ENCODE results near the gene GALNT1. TPM values are rescaled to one million over a fixed set of nuclear protein-coding genes. Genes with fewer than 3 reads are reported as not detected.

The GALNT1 gene
- polyA plus RNA-seq, 4 donors, result 56.2 to 94.7 (median 76.1) TPM

GRCh38 chr18:35662293-35663062, 80.9 kb downstream of the GALNT1 start:
- DNase-seq (ENCODE audit: low read depth in 4 of 4, low spot score in 3 of 4), result no peak

- no peak for DNase-seq (ENCODE audit: low read depth in 4 of 4, low spot score in 3 of 4)
Measured at GRCh38 chr18:35671966-35672603, 90.5 kb downstream of the GALNT1 start.

GRCh38 chr18:35672897-35673296, 91.4 kb downstream of the GALNT1 start:
- DNase-seq (ENCODE audit: low read depth in 4 of 4, low spot score in 3 of 4), result no peak

GRCh38 chr18:35673682-35674081, 92.1 kb downstream of the GALNT1 start:
- DNase-seq (ENCODE audit: low read depth in 4 of 4, low spot score in 3 of 4), result no peak

- DNase-seq (ENCODE audit: low read depth in 4 of 4, low spot score in 3 of 4), result no peak
Measured at GRCh38 chr18:35680139-35680551, 98.6 kb downstream of the GALNT1 start.

GRCh38 chr18:35682281-35682867, 100.8 kb downstream of the GALNT1 start:
- no peak for DNase-seq (ENCODE audit: low read depth in 4 of 4, low spot score in 3 of 4)

GRCh38 chr18:35683021-35683420, 101.5 kb downstream of the GALNT1 start:
- no peak for DNase-seq (ENCODE audit: low read depth in 4 of 4, low spot score in 3 of 4)

- no peak for DNase-seq (ENCODE audit: low read depth in 4 of 4, low spot score in 3 of 4)
Measured at GRCh38 chr18:35688757-35689156, 107.2 kb downstream of the GALNT1 start.

- no peak for DNase-seq (ENCODE audit: low read depth in 4 of 4, low spot score in 3 of 4)
Measured at GRCh38 chr18:35689728-35690127, 108.2 kb downstream of the GALNT1 start.

GRCh38 chr18:35691625-35692024, 110.1 kb downstream of the GALNT1 start:
- no peak for DNase-seq (ENCODE audit: low read depth in 4 of 4, low spot score in 3 of 4)

GRCh38 chr18:35692866-35693265, 111.3 kb downstream of the GALNT1 start:
- DNase-seq (ENCODE audit: low read depth in 4 of 4, low spot score in 3 of 4), result no peak

GRCh38 chr18:35693829-35694228, 112.3 kb downstream of the GALNT1 start:
- DNase-seq (ENCODE audit: low read depth in 4 of 4, low spot score in 3 of 4), result no peak

- no peak for DNase-seq (ENCODE audit: low read depth in 4 of 4, low spot score in 3 of 4)
Measured at GRCh38 chr18:35694808-35695207, 113.3 kb downstream of the GALNT1 start.

GRCh38 chr18:35695384-35695783, 113.8 kb downstream of the GALNT1 start:
- DNase-seq (ENCODE audit: low read depth in 4 of 4, low spot score in 3 of 4), result no peak

- no peak for DNase-seq (ENCODE audit: low read depth in 4 of 4, low spot score in 3 of 4)
Measured at GRCh38 chr18:35695803-35696202, 114.3 kb downstream of the GALNT1 start.

- DNase-seq (ENCODE audit: low read depth in 4 of 4, low spot score in 3 of 4), result no peak
Measured at GRCh38 chr18:35696307-35696706, 114.8 kb downstream of the GALNT1 start.

- DNase-seq (ENCODE audit: low read depth in 4 of 4, low spot score in 3 of 4), result no peak
Measured at GRCh38 chr18:35697869-35698268, 116.3 kb downstream of the GALNT1 start.

- no peak for DNase-seq (ENCODE audit: low read depth in 4 of 4, low spot score in 3 of 4)
Measured at GRCh38 chr18:35703043-35703688, 121.6 kb downstream of the GALNT1 start.

GRCh38 chr18:35705988-35706387, 124.4 kb downstream of the GALNT1 start:
- no peak for DNase-seq (ENCODE audit: low read depth in 4 of 4, low spot score in 3 of 4)

GRCh38 chr18:35707247-35707646, 125.7 kb downstream of the GALNT1 start:
- no peak for DNase-seq (ENCODE audit: low read depth in 4 of 4, low spot score in 3 of 4)

- no peak for DNase-seq (ENCODE audit: low read depth in 4 of 4, low spot score in 3 of 4)
Measured at GRCh38 chr18:35707674-35708073, 126.1 kb downstream of the GALNT1 start.
